HK-2 (cell line): ENCODE measurements around the gene WDR31.

Experiments
- DNase-seq: peaks from one replicate; pipeline ENCODE4 v3.0.0-alpha.2; 2018; ENCODE audit not compliant: unreplicated experiment

The WDR31 gene

GRCh38 chr9:113341712-113342410 is 1.8 kb upstream of the WDR31 start:
- no peak for DNase-seq

GRCh38 chr9:113337714-113338113 is 2.4 kb downstream of the WDR31 start:
- DNase-seq = no peak

GRCh38 chr9:113331780-113332179 is 8.3 kb downstream of the WDR31 start:
- DNase-seq = no peak

DNA sequence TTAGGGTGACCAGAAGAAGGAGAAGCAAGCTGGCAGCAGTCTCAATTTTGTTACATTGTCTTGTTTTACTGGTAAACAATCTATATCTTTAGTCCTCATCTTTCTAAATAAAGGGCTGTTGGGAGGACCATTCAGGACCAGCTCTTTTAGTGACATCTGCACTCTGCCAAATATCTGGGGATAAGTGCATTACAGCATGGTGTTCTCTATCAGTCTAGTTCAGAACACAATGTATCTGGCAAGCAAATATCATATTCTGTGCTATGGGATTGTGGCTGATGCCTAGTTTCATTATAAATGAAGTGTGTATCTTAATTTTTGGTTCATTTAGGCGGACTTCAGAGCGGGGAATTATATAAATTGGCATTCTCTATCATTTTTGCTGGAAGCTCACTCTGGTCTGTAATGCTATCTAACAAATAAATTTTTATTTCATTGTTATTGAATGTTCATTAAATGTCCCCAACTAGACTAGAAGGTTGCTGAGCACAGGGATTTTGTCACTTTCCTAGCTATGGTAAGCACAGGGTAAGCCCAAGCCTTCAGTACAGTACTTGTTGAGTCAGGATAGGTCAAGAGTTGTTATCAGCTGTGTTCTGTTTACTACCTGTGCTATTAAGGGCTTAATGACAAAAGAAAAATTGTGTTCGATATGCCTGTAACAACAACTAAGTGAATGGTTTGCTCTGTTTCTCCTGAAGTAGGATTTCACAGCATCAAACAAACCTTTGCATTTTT is 11.9 kb downstream of the WDR31 start:
- DNase-seq = no peak

- DNase-seq = no peak
Observed at GRCh38 chr9:113326230-113326629, 13.8 kb downstream of the WDR31 start.

- no peak for DNase-seq
Observed at GRCh38 chr9:113322671-113323070, 17.4 kb downstream of the WDR31 start.

DNA sequence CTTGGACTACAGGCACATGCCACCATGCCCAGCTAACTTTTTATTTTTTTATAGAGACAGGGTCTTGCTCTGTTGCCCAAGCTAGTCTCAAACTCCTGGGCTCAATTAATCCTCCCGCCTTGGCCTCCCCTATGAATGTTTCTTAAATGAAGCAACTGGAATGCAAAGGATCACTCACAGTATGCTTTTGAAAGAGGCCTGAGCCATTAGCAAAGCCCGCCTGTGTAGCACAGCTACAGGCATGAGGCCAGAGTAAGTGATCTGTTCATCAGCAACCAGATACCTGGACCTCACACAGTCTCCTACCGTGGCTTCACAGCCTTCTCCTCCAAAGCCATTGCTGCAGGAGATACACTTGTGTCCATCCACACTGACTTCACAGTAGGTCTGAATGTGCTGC is 20.0 kb downstream of the WDR31 start:
- DNase-seq = no peak

- DNase-seq = no peak
Observed at GRCh38 chr9:113319054-113319453, 21.0 kb downstream of the WDR31 start.

DNA sequence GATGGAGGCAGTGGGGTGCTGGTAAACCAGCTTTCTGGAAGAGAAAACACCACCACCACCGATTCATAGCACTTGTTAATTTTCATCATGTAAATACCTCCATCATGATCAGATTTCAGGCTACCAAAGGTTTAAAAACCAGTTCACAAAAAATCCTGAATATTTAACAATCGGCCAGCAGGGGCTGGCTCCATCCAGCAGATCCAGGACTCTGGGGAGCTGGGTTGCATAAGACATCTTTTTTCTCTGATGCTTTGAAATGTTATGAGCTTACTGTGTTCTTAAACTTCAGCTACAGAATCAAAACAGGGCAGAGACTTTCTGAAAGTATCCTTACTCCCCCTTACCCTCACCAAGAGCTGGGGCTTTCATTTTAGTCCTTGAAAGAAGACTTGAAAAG is 22.3 kb downstream of the WDR31 start:
- no peak for DNase-seq

DNA sequence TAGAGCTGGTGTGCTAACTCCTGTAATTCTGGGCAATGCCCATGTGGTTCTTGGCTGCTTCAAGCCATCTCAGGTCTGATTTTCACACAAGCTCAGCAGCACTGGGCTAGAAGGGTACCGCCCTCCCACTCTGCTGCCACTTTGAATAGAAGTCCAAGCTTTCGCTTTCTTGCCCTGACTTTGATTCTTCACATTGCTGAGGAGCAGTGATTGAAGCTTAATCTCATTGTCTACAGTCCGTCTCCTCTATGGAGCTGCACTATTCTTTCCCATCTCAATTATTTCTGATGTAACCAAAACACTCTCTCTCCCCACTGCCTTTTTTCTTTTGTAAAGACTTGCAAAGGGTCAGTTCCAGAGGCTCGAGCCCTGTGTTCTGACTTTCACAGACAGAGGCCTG is 24.0 kb downstream of the WDR31 start:
- no peak for DNase-seq

DNA sequence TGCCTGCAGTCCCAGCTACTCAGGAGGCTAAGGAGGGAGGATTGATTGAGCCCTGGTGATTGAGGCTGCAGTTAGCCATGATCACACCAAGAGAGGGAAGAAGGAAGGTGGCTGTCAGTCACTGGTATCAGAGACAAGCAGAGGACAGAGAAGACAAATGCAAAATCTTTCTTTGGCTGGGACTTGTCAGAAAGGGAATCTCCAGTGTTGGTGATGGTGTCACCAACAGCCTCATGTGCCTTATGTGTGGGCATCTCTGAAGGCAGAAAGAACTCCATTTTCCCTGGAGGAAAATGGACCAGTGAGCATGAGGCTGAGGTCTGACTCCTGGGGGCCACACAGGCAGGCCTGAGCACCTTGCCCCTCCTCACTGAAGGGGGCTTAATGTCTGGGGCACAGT is 24.8 kb downstream of the WDR31 start:
- DNase-seq = no peak

GRCh38 chr9:113313261-113313660 is 26.8 kb downstream of the WDR31 start:
- DNase-seq = no peak

DNA sequence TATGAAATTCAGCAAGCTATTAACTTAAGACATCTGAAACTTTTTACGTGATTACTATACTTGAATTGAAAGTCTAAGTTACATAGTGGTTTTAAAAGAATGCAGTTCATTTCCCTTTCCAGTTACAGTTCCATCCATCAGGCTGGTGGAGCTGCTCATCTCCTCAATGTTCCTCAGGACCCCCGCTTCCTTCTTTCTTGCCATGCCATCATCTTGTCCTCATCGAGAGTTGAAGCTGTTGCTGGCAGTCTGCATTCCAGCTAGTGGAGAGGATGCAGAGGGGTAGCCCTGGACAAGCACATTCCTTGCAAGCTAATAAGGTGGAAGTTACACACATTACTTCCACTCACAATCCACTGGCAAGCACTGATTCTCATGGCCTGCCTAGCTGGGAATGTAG is 28.1 kb downstream of the WDR31 start:
- DNase-seq = no peak

DNA sequence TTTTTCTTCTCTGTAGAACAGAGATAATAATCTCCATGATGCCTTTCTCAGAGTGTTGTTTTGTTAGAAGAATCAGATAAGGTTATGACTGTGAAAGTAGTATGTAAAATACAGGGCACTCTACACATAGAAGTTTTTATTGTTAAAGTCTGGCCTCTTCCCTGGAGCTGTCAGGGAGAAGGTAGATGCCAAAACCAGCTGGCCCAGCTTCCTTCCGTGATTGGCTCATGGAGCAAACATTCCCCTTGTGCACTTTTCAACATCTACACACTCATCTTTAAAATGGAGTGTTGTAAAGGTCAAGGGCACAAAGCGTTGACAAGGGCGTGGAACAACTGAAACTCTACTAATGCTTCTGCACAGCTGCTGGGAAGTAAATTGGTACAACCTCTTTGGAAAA is 29.5 kb downstream of the WDR31 start:
- no peak for DNase-seq

DNA sequence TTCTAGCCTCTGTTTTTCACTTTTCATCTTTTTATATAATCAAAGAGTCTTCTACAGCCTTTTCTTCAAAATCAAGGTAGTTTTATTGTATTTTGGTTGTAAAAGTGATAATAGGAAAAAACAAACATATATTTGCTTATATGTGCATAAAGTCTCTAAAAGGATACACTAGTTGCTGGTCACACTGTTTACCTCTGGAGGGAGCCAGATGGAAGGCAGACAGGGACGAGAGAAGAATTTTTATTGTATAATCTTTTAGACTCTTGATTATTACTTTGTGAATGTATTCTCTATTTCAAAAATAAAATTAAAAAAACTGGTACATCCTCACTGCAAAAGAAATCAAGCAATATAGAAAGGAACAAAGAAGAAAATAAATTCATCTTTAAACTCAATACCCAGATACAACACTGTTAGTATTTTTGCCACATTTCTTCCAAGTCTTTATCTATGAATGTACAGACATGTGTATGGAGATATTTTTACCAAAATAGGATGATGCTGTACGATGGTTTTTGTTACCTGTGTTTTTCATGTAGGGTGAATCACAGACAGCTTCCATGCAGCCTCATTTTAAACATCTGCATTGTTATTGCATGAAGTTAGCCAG is 30.8 kb downstream of the WDR31 start:
- no peak for DNase-seq

GRCh38 chr9:113307396-113307975 is 32.6 kb downstream of the WDR31 start:
- DNase-seq = peak; percentile 53

DNA sequence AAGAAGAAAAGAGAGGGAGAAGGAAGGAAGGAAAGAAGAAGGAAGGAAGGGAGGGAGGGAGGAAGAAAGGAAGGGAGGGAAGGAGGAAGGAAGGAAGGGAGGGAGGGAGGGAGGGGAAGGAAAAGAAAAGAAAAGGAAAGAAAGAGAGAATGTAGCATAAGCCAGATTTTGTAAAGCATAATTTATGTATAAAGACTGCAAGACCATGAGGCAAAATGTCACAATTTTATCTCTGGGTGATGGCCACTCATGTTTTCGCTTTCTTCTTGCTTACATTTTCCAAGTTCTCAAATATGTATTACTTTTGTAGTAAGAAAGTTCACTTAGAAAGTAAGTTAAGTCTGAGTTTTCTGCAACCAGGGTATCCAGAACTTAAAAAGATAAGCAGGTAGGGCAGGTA is 33.5 kb downstream of the WDR31 start:
- no peak for DNase-seq

DNA sequence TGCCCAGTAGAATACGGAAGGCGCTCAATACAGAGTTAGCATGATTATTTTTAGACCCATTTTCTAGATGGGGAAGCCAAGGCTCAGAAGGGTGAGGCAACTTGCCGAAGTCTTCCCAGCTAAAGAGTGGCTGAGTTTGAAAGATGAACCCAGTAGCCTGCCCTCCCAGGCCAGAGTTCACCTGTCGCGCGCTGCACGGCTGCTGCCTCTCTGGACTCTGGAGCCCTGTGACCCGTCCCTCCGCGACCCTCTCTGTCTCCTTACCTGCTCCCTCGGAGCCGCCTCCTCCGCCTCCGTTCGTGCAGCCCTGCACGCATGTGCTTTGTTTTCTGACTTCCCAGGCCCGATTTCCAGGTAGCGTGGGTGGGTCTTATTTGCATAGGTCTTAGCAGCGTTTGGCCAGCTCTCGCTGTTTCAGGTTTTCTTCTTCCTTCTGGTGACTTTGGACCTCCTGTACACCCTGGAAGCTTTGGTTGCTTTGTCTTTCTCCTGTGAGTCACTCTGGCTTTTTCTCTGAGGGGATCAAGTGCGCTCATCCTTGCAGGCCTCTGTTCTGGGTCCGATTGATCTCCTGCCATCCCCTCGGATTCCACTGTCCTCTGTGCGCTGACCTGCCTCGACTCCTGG is 37.2 kb downstream of the WDR31 start, which contains the start of gene RNF183:
Gene RNF183, minus strand, starts transcription at position 585 of the 627 bp plus-strand sequence. CDS start 5,192 bp downstream, outside the sequence.
- no peak for DNase-seq

GRCh38 chr9:113301548-113301947 is 38.5 kb downstream of the WDR31 start:
- DNase-seq = no peak

GRCh38 chr9:113299800-113300292 is 40.2 kb downstream of the WDR31 start:
- no peak for DNase-seq

DNA sequence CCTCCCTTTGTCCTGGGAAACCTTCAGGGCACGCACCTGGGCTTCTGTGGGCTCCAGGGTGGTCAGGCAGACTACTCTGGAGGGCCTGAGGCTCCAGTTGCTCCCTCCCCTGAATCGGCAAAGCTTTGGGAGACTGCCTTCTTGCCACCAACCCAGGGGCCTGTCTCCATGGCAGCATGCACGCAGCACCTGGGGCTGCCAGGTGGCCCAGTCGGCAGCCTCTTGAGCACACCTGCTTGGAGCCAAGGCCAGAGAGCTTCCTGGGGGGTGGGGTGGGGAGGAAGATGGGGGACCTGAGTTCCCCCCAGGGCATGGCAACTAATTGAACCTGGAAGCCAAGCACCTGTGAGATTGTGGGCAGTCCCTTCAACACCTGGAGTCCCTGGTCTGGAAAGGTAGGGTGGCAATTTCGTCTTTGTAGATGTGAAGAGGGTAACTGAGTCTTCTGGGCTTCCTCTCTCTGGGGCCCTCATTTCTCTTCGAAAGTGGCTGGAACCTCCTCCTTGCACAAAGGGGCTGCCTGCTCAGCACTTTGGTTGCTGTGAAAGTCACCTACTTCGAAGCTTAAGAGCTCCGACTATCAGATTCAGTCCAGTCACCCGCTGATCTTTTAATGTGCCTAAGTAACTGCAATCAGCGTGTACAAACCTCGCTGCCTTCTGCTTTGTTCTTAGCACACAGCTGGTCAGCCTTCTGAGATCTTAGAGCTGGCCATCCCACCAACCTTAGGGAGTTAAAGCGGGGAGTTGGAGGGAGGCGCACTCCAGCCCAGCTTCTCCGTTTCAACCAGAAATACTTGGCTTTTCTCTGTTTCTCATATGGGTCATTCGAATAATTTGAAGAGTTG is 40.9 kb downstream of the WDR31 start:
- no peak for DNase-seq
